Lung (tissue), 12 donors: ENCODE results near the gene TNIP2. TPM values are rescaled to one million over a fixed set of nuclear protein-coding genes. Genes with fewer than 3 reads are reported as not detected.

ENCODE experiments used
- ATAC-seq: fragments of 200-7000 bp; cut with Tn5 transposase; one replicate; pipeline ENCODE4 v1.9.1; 2020; ENCODE audit warnings: moderate number of reproducible peaks; ENCODE audit not compliant: insufficient read depth, low FRiP score
- DNase-seq, 3 donors: peaks; one replicate each; pipeline ENCODE4 v3.0.0-alpha.2; 2013 to 2017
- H3K27ac ChIP-seq, 2 donors: one replicate each; pipeline ENCODE4 v1.5.1; 2013; ENCODE audit warnings: mild to moderate bottlenecking in 2 of 2, moderate library complexity in 2 of 2, control low read depth in 1 of 2, inconsistent platforms in 1 of 2, low read depth in 1 of 2, low read length in 1 of 2
- H3K27me3 ChIP-seq, 3 donors: one replicate each; pipeline ENCODE4 v1.5.1; 2013; ENCODE audit warnings: low read length in 2 of 3; ENCODE audit not compliant: control insufficient read depth in 3 of 3, insufficient read depth in 3 of 3
- H3K36me3 ChIP-seq, 4 donors: one replicate each; pipeline ENCODE4 v1.5.1; 2013; ENCODE audit warnings: low read length in 4 of 4, mild to moderate bottlenecking in 1 of 4, moderate library complexity in 1 of 4; ENCODE audit not compliant: control insufficient read depth in 4 of 4, insufficient read depth in 4 of 4
- H3K4me1 ChIP-seq, 5 donors: one replicate each; pipeline ENCODE4 v1.5.1; 2013; ENCODE audit warnings: low read length in 5 of 5, mild to moderate bottlenecking in 2 of 5, moderate library complexity in 1 of 5; ENCODE audit not compliant: control insufficient read depth in 5 of 5, insufficient read depth in 5 of 5
- H3K4me3 ChIP-seq: one replicate; pipeline ENCODE4 v1.5.1; 2013; ENCODE audit warnings: mild to moderate bottlenecking, control low read depth, moderate library complexity
- H3K9ac ChIP-seq, 2 donors: one replicate each; pipeline ENCODE4 v1.5.1; 2013; ENCODE audit warnings: low read length in 2 of 2, control low read depth in 1 of 2; ENCODE audit not compliant: insufficient read depth in 1 of 2
- H3K9me3 ChIP-seq, 4 donors: one replicate each; pipeline ENCODE4 v1.5.1; 2013; ENCODE audit warnings: low read length in 3 of 4, mild to moderate bottlenecking in 1 of 4, moderate library complexity in 1 of 4; ENCODE audit not compliant: control insufficient read depth in 4 of 4, insufficient read depth in 3 of 4
- CTCF ChIP-seq: IDR thresholded peaks from 2 replicates; pipeline ENCODE4 v1.5.1; 2012; ENCODE audit warnings: mild to moderate bottlenecking; ENCODE audit errors: control extremely low read depth, extremely low read depth
- WGBS, 2 donors: extraction: QIAGEN DNeasy Blood & Tissue Kit; methylation state at CpG; one replicate each; pipeline ENCODE4 v1.1.7; 2013; 5-methylcytosine and 5-hydroxymethylcytosine counted together
- polyA plus RNA-seq, 2 donors: library from polyadenylated mRNA; stranded (reverse); fragments of 200-250 nt; gene quantifications; one replicate each; pipeline ENCODE4 v1.2.1, GENCODE V29; 2013
- total RNA-seq, 2 donors: library from RNA; depleted of rRNA in 1 of 2; stranded (reverse); fragments of >200 nt in 1 of 2; gene quantifications; one replicate each; pipeline ENCODE4 v1.2.1, GENCODE V29; 2014 to 2021
- donor health status: control.
- donor health status: control.
- donor health status: Bipolar disorder and iron deficiency.
- donor health status: healthy.
- donor health status: DM: yes; HTN: yes; CAD: no.

Gene TNIP2
- total and polyA plus RNA-seq, 4 donors: 30.6 to 82.8 (median 43.8) TPM

DNA sequence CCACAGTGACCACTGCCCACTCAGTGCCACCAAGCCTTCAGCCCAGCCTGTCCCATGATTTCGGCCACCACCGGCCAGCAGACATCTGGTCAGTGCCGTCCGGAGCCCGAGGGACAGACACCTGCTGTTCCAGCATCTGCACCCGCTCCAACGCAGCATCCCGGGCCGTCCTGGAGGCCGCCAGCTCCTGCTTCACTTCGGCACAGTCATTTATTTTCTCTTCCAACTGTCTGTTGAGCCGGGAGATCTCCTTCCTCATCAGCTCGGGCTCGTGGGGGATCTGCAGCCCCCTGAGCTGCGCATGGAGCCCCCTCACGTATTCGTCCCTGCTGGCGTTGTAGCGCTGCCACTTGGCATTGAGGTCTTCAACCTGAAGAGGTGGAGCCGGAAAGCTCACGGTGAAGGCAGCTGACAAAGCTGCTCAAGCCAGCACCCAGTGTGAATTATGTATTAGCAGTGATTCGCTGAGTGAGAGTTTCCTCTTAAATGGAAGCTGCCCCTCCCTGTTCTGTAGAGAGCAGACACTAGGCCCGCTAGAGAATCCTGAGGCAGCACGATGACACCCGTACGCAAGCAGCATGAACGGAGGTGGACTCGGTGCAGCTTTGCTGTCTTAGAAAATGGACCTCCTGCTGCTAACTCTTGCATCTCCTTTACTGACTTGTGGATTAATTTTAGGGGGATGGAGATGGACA is 11.4 kb downstream of the TNIP2 start:
- no peak for ATAC-seq
- Histone ChIP-seq H3K9ac (no peak overlapping the region), H3K4me3 (no peak overlapping the region), H3K9me3 (no peaks in the 10 kb centered on the region), H3K4me1 (peaks cover 0 to 16% (median 7%) of the 10 kb centered on the region in 5 donors), H3K27me3 (no peaks in the 10 kb centered on the region), H3K27ac (no peak overlapping the region), H3K36me3 (peaks cover 4 to 59% (median 10%) of the 10 kb centered on the region in 4 donors)
- 94 to 95% methylated on average over 28 of the region's 28 CpGs for WGBS, 2 donors
- DNase-seq: no peak
- TF ChIP-seq CTCF: no peak

DNA sequence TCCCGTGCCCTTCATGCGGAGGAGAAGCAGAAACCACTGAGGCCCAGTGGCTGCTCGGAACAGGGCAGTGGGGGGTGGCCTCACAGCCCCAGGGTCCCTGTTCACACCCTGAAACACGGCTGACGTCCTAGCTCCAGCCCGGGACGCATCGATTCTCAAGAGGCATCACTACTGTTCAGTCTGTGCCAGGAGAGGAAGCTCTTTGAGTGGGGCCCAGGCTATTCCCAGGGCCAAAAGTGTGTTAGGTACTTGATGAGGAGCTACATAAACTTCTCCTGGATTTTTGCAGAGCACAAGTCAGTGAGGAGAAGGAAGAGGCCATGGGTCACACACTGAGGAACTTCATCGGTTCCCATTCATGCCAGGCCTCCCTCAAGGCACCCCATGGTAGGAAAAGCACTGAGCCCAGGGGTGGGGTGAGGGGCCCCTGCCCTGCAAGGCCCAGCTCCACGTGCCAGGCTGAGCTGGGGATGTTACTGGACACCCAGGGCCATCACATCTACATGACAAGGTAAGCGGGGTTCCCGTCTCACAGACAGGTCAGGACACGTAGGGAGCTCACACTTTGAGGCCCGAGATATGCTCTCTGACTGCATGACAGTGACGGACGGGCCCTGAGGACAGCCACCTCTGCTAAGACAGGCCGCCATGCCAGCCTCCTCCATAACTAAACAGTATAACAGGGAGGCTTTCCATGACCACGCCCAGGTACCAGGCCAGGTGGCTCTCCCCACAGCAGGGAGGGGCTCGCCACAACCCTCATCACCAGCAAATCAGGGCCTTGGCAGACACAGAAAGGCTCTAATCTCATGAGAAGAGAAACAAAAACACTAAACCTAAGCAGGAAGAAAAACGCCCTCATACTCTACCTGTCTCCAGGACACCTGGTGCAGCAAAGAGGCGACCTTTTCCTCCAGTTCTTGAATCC is 12.4 kb downstream of the TNIP2 start:
- no peaks in the 10 kb centered on the region for H3K27me3 ChIP-seq
- WGBS, 2 donors: 88 to 89% methylated on average over 21 of the region's 21 CpGs
- peak overlapping the region in 1 of 2 donors; percentile 20 for H3K27ac ChIP-seq
- no peak overlapping the region for H3K9ac ChIP-seq
- no peak for ATAC-seq
- H3K4me3 ChIP-seq: no peak overlapping the region
- peaks cover 0 to 16% (median 7%) of the 10 kb centered on the region in 5 donors for H3K4me1 ChIP-seq
- no peaks in the 10 kb centered on the region for H3K9me3 ChIP-seq
- H3K36me3 ChIP-seq: peaks cover 4 to 59% (median 10%) of the 10 kb centered on the region in 4 donors
- no peak for TF ChIP-seq CTCF
- no peak for DNase-seq

DNA sequence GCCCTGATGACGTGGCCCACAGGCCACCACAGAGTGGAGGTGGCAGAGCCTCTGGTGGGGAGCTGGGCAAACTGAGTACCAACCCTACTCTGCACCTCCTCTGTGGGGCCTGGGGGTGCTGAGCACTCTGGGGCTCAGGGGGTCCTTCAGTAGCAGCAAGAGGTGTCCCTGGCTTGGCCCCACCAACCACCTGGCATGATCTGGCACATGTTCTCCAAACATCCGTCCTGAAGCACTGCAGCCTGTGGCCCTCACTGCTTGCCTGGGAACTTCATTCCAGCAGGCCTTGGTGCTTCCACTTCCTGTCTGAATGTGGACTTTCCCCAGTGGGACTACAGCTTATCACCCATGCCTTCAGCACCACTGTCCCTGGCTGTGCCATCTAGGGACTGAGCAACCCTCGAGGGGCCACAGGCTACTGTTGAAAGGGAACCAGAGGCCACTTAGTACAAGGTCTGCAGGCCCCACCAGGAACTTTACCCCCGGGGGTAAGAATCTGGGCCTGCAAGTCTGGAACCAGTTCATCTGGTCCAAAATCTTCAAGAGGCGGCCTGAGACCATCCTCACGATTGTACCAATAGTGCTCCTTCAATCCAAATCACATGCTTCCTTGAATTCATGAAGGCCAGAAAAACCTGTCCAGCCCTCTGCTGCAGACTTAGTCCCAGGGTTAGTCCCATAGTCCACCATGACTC is 13.2 kb downstream of the TNIP2 start:
- ATAC-seq (no peak), DNase-seq (no peak)
- no peaks in the 10 kb centered on the region for H3K27me3 ChIP-seq
- WGBS, 2 donors: 83 to 88% methylated on average over 6 of the region's 6 CpGs
- peaks cover 4 to 59% (median 10%) of the 10 kb centered on the region in 4 donors for H3K36me3 ChIP-seq
- no peaks in the 10 kb centered on the region for H3K9me3 ChIP-seq
- H3K4me1 ChIP-seq: peaks cover 0 to 16% (median 7%) of the 10 kb centered on the region in 5 donors
- no peak overlapping the region for H3K27ac ChIP-seq
- no peak overlapping the region for H3K9ac ChIP-seq
- no peak overlapping the region for H3K4me3 ChIP-seq
- TF ChIP-seq CTCF: no peak
